NCI-H345 (cell line): ENCODE data around the gene COPE.
"Not testable (repeated sequence)": the region's sequence is repeated elsewhere in the genome, so short reads cannot be mapped to it uniquely, and the experiment has no call there.

Experiments
- DNase-seq: peaks from one replicate; lab custom pipeline; 2025; lab: John Stamatoyannopoulos, UW

Gene COPE

GRCh38 chr19:18919086-18919899 is at the start of gene COPE, which contains the start of gene DDX49:
Gene COPE, minus strand, starts transcription at chr19:18919387. Its CDS starts 39 bp downstream, at chr19:18919348.
Gene DDX49, plus strand, starts transcription at chr19:18919715. Its CDS starts 27 bp downstream, at chr19:18919742.
- DNase-seq = peak; percentile 98

GRCh38 chr19:18967358-18968146 is 48.4 kb upstream of the COPE start:
- DNase-seq = no peak

- no peak for DNase-seq
Observed at GRCh38 chr19:18966307-18966706, 47.1 kb upstream of the COPE start.

- DNase-seq = no peak
Observed at GRCh38 chr19:18964121-18964520, 44.9 kb upstream of the COPE start.

GRCh38 chr19:18961767-18962620 is 42.8 kb upstream of the COPE start:
- DNase-seq = peak; percentile 12

- DNase-seq = no peak
Observed at GRCh38 chr19:18960370-18960769, 41.2 kb upstream of the COPE start.

- DNase-seq = no peak
Observed at GRCh38 chr19:18955042-18955441, 35.9 kb upstream of the COPE start.

- no peak for DNase-seq
Observed at GRCh38 chr19:18954094-18954493, 34.9 kb upstream of the COPE start.

GRCh38 chr19:18952364-18953003 is 33.3 kb upstream of the COPE start:
- DNase-seq = not testable (repeated sequence)

- no peak for DNase-seq
Observed at GRCh38 chr19:18951721-18952281, 32.6 kb upstream of the COPE start.

- DNase-seq = no peak
Observed at GRCh38 chr19:18949858-18950257, 30.7 kb upstream of the COPE start.

- no peak for DNase-seq
Observed at GRCh38 chr19:18948976-18949356, 29.8 kb upstream of the COPE start.

- no peak for DNase-seq
Observed at GRCh38 chr19:18948075-18948975, 29.1 kb upstream of the COPE start.

GRCh38 chr19:18946918-18947317 is 27.7 kb upstream of the COPE start:
- DNase-seq = no peak

- DNase-seq = no peak
Observed at GRCh38 chr19:18946335-18946734, 27.1 kb upstream of the COPE start.

- DNase-seq = no peak
Observed at GRCh38 chr19:18945297-18945696, 26.1 kb upstream of the COPE start.

GRCh38 chr19:18943465-18943864 is 24.3 kb upstream of the COPE start:
- no peak for DNase-seq

- no peak for DNase-seq
Observed at GRCh38 chr19:18942692-18943091, 23.5 kb upstream of the COPE start.

- no peak for DNase-seq
Observed at GRCh38 chr19:18941628-18942354, 22.6 kb upstream of the COPE start.
